A673 (cell line): ENCODE results near the gene EMID1. TPM values are rescaled to one million over a fixed set of nuclear protein-coding genes. Genes with fewer than 3 reads are reported as not detected.
"Not testable (repeated sequence)": the region's sequence is repeated elsewhere in the genome, so short reads cannot be mapped to it uniquely, and the experiment has no call there.

ENCODE experiments used
- BruUV-seq: library from RNA; stranded (reverse); fragments of 400-500 nt; replicated peaks from 2 replicates; lab custom pipeline; 2021; lab: Mats Ljungman, UMichigan
- CTCF ChIA-PET: fragments of 300-600 bp; sonication (Branson Sonifier 250); formaldehyde crosslinking; loops from one replicate; lab custom pipeline; 2022; ENCODE audit warnings: antibody characterized with exemption; lab: Charles Lee
- POLR2A ChIA-PET: fragments of 300-600 bp; sonication (Branson Sonifier 250); formaldehyde crosslinking; loops from one replicate; lab custom pipeline; 2022; ENCODE audit warnings: antibody characterized with exemption; ENCODE audit not compliant: low non-redundant PET; lab: Charles Lee
- DNase-seq: peaks from one replicate; pipeline ENCODE4 v3.0.0-alpha.2; 2015; ENCODE audit warnings: low spot score
- H3K27ac ChIP-seq: fragments of 200-600 bp; sonication (generic); 2 replicates; pipeline ENCODE4 v1.5.1; 2016; ENCODE audit warnings: mixed run types, low read depth, mild to moderate bottlenecking, mixed read lengths, antibody characterized with exemption, low read length; ENCODE audit not compliant: poor library complexity, severe bottlenecking
- H3K27me3 ChIP-seq: fragments of 200-600 bp; sonication (generic); replicated peaks from 2 replicates; pipeline ENCODE4 v1.6.1; 2017; ENCODE audit warnings: mixed run types, low read depth, mild to moderate bottlenecking, mixed read lengths, antibody characterized with exemption, low read length; ENCODE audit not compliant: insufficient read depth, poor library complexity
- H3K36me3 ChIP-seq: fragments of 200-600 bp; sonication (generic); 2 replicates; pipeline ENCODE4 v1.6.1; 2016; ENCODE audit warnings: mixed run types, mild to moderate bottlenecking, mixed read lengths, antibody characterized with exemption, low read length; ENCODE audit not compliant: insufficient read depth, poor library complexity, severe bottlenecking
- H3K4me1 ChIP-seq: fragments of 200-600 bp; sonication (generic); 2 replicates; pipeline ENCODE4 v1.6.1; 2017; ENCODE audit warnings: mixed run types, mild to moderate bottlenecking, mixed read lengths, antibody characterized with exemption, low read length; ENCODE audit not compliant: insufficient read depth, poor library complexity, severe bottlenecking
- H3K4me3 ChIP-seq: fragments of 200-600 bp; sonication (generic); 2 replicates; pipeline ENCODE4 v1.5.1; 2016; ENCODE audit warnings: low read depth, mixed run types, mild to moderate bottlenecking, mixed read lengths, low read length; ENCODE audit not compliant: poor library complexity, severe bottlenecking
- H3K9me3 ChIP-seq: fragments of 200-600 bp; sonication (generic); 2 replicates; pipeline ENCODE4 v1.6.1; 2016; ENCODE audit warnings: mixed run types, low read depth, mild to moderate bottlenecking, mixed read lengths, antibody characterized with exemption, low read length; ENCODE audit not compliant: poor library complexity, severe bottlenecking
- CTCF ChIP-seq: fragments of 300-800, 200-600 bp; sonication (generic); conservative IDR thresholded peaks from 2 replicates; pipeline ENCODE4 v1.5.1; 2017; ENCODE audit warnings: low read depth, mild to moderate bottlenecking, antibody characterized with exemption, low read length, moderate library complexity, mixed read lengths
- EZH2 ChIP-seq: fragments of 200-600 bp; sonication (generic); IDR thresholded peaks from 2 replicates; pipeline ENCODE4 v1.6.1; 2017; ENCODE audit warnings: borderline replicate concordance, low read depth, mild to moderate bottlenecking, mixed read lengths, antibody characterized with exemption, low read length; ENCODE audit not compliant: poor library complexity, severe bottlenecking
- intact Hi-C: fragments of 100-400 bp; cut with micrococcal nuclease; formaldehyde crosslinking; loops from one replicate; pipeline ENCODE4 v1.10.0; 2022; ENCODE audit not compliant: unreplicated experiment
- total RNA-seq: library from RNA; stranded (reverse); gene quantifications from 2 replicates; pipeline ENCODE4 v1.2.3, GENCODE V29; 2021

Gene EMID1
- total RNA-seq, 1 experiment from 2014 or later, result not detected

- H3K27me3 ChIP-seq, result no peaks in the 10 kb centered on the region
- H3K4me1 ChIP-seq, result no peaks in the 10 kb centered on the region
- intact Hi-C loops, result no loop called here
- DNase-seq, result no peak
- ChIA-PET CTCF (no interaction called here), POLR2A (no interaction called here)
- TF ChIP-seq EZH2 (no peak), CTCF (no peak)
- no peak overlapping the region for H3K27ac ChIP-seq
- no peak overlapping the region for H3K4me3 ChIP-seq
- BruUV-seq, result no TSS peak
- H3K9me3 ChIP-seq, result no peaks in the 10 kb centered on the region
- no peaks in the 10 kb centered on the region for H3K36me3 ChIP-seq
These were observed 26.6 kb downstream of the EMID1 start for GRCh38 chr22:29231971-29232959.

- no peak for TF ChIP-seq EZH2
- TF ChIP-seq CTCF, result no peak
- no peaks in the 10 kb centered on the region for H3K36me3 ChIP-seq
- intact Hi-C loops, result no loop called here
- BruUV-seq, result no TSS peak
- H3K4me3 ChIP-seq, result no peak overlapping the region
- CTCF ChIA-PET, result no interaction called here
- H3K4me1 ChIP-seq, result no peaks in the 10 kb centered on the region
- no peaks in the 10 kb centered on the region for H3K27me3 ChIP-seq
- no peak for DNase-seq
- POLR2A ChIA-PET, result no interaction called here
- H3K27ac ChIP-seq, result no peak overlapping the region
- H3K9me3 ChIP-seq, result no peaks in the 10 kb centered on the region
These were observed 27.7 kb downstream of the EMID1 start for GRCh38 chr22:29233277-29233877.

GRCh38 chr22:29240481-29240880, 34.8 kb downstream of the EMID1 start:
- POLR2A ChIA-PET, result interaction anchor here (0.5 kb wide), 1 partner anchor 649 kb away, joined by 3 read pairs; no protein-coding TSS in a partner anchor
- H3K4me3 ChIP-seq, H3K27ac ChIP-seq, H3K36me3 ChIP-seq, H3K27me3 ChIP-seq, H3K4me1 ChIP-seq, CTCF ChIA-PET, BruUV-seq, H3K9me3 ChIP-seq, DNase-seq: not testable (repeated sequence)
- intact Hi-C loops, result loop anchor here (10.0 kb wide), 2 partner anchors 196 to 646 kb away; no protein-coding TSS in a partner anchor
